Activated naive CD4-positive, alpha-beta T cell treated with anti-CD3 and anti-CD28 coated beads for 36 hours (primary cell): ENCODE results near the gene TNS1. TPM values are rescaled to one million over a fixed set of nuclear protein-coding genes. Genes with fewer than 3 reads are reported as not detected.
"Not testable (repeated sequence)": the region's sequence is repeated elsewhere in the genome, so short reads cannot be mapped to it uniquely, and the experiment has no call there.

ENCODE experiments used
- CTCF ChIA-PET: fragments of 350-600 bp; sonication (Branson Sonifier 250); formaldehyde crosslinking; loops from one replicate; lab custom pipeline; 2021; ENCODE audit warnings: antibody characterized with exemption; lab: Charles Lee
- DNase-seq: peaks from one replicate; pipeline ENCODE4 v3.0.0-alpha.2; 2020
- H3K27ac Mint-ChIP-seq: one replicate; pipeline ENCODE4 v1.8.0; 2021; ENCODE audit warnings: mild to moderate bottlenecking, mixed read lengths
- H3K27me3 Mint-ChIP-seq: one replicate; pipeline ENCODE4 v1.8.0; 2021; ENCODE audit warnings: low read depth, mixed read lengths
- H3K36me3 Mint-ChIP-seq: one replicate; pipeline ENCODE4 v1.8.0; 2021; ENCODE audit warnings: low read depth, mixed read lengths
- H3K4me1 Mint-ChIP-seq: one replicate; pipeline ENCODE4 v1.8.0; 2021; ENCODE audit warnings: low read depth, mixed read lengths
- H3K4me3 Mint-ChIP-seq: one replicate; pipeline ENCODE4 v1.8.0; 2021; ENCODE audit warnings: mild to moderate bottlenecking, moderate library complexity, mixed read lengths
- H3K9me3 Mint-ChIP-seq: one replicate; pipeline ENCODE4 v1.8.0; 2021; ENCODE audit warnings: mixed read lengths
- intact Hi-C: fragments of 100-400 bp; cut with micrococcal nuclease; formaldehyde crosslinking; loops from one replicate; pipeline ENCODE4 v1.15.1; 2023
- total RNA-seq, 2 experiments: library from RNA; stranded (reverse); gene quantifications; one replicate each; pipeline ENCODE4 v1.2.3, GENCODE V29; 2021

The TNS1 gene
- total RNA-seq, 2 experiments from 2014 or later, result 0.40 to 0.74 TPM

DNA sequence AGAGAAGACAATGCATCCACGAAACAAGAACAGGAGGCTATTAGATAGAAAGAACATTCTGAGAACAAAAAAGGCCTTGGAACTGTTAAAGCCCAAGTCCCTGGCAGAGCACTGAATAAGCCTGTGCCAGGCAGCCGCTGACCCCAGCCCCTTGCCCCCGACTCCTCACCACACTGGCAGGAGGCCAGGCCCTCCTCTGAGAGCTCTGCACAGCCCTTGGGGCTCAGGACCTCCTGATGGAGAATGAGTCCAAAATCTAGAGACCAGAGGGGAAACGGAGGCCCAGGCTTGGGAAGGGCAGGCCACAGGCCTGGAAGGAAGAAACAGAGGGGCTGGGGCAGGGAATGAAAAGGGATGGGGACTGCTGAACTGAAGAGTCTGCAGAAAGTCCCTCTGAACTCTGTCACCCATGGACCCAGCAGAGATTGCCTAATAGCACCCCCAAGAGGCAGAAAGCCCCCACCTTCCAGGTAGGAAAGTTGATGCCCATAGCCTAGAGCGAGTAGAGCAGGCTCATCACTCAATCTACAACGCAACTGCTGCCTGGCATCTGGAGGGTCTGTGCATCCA, 18.3 kb upstream of the TNS1 start:
- DNase-seq, result no peak
- H3K36me3 Mint-ChIP-seq, result no peaks in the 10 kb centered on the region
- no peak overlapping the region for H3K4me3 Mint-ChIP-seq
- CTCF ChIA-PET, result no interaction called here
- H3K9me3 Mint-ChIP-seq, result no peaks in the 10 kb centered on the region
- H3K27ac Mint-ChIP-seq, result no peak overlapping the region
- no peaks in the 10 kb centered on the region for H3K27me3 Mint-ChIP-seq
- intact Hi-C loops, result no loop called here
- H3K4me1 Mint-ChIP-seq, result no peaks in the 10 kb centered on the region

DNA sequence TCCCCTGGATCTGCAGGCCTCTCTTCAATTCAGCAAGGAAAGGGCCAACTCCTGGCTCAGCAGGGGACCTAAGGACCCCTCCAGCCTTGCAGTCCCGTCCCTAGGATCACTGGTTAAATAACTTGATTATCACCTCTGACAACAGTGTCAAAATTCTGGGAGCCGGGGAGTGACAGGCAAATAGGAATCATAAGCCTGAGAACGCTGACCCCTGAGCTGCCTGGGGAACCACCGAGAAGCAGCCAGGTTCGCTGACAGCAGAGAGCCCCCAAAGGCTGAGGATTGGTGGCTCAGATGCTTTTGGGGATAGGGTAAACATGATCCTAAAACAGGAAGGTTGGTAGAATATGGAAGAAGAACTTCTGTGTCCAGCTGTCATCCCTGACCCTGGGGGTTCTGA, 17.5 kb upstream of the TNS1 start:
- Mint-ChIP-seq H3K4me3 (no peak overlapping the region), H3K9me3 (no peaks in the 10 kb centered on the region), H3K36me3 (no peaks in the 10 kb centered on the region), H3K27ac (no peak overlapping the region), H3K4me1 (no peaks in the 10 kb centered on the region), H3K27me3 (no peaks in the 10 kb centered on the region)
- CTCF ChIA-PET, result no interaction called here
- intact Hi-C loops, result no loop called here
- DNase-seq, result no peak

GRCh38 chr2:218019411-218020060, 16.7 kb upstream of the TNS1 start:
- H3K36me3 Mint-ChIP-seq, result no peaks in the 10 kb centered on the region
- CTCF ChIA-PET, result no interaction called here
- H3K27ac Mint-ChIP-seq, result no peak overlapping the region
- H3K9me3 Mint-ChIP-seq, result no peaks in the 10 kb centered on the region
- no peaks in the 10 kb centered on the region for H3K4me1 Mint-ChIP-seq
- intact Hi-C loops, result no loop called here
- DNase-seq, result no peak
- no peaks in the 10 kb centered on the region for H3K27me3 Mint-ChIP-seq
- H3K4me3 Mint-ChIP-seq, result no peak overlapping the region

DNA sequence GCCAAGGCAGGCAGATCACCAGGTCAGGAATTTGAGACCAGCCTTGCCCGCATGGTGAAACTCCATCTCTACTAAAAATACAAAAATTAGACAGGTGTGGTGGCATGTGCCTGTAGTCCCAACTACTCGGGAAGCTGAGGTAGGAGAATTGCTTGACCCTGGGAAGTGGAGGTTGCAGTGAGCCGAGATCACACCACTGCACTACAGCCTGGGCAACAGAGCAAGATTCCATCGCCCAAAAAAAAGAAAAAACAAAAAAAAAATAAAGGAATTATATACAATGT, 16.0 kb upstream of the TNS1 start:
- H3K36me3 Mint-ChIP-seq, H3K4me3 Mint-ChIP-seq, H3K27me3 Mint-ChIP-seq, H3K4me1 Mint-ChIP-seq, CTCF ChIA-PET, H3K9me3 Mint-ChIP-seq, H3K27ac Mint-ChIP-seq, intact Hi-C loops, DNase-seq: not testable (repeated sequence)

DNA sequence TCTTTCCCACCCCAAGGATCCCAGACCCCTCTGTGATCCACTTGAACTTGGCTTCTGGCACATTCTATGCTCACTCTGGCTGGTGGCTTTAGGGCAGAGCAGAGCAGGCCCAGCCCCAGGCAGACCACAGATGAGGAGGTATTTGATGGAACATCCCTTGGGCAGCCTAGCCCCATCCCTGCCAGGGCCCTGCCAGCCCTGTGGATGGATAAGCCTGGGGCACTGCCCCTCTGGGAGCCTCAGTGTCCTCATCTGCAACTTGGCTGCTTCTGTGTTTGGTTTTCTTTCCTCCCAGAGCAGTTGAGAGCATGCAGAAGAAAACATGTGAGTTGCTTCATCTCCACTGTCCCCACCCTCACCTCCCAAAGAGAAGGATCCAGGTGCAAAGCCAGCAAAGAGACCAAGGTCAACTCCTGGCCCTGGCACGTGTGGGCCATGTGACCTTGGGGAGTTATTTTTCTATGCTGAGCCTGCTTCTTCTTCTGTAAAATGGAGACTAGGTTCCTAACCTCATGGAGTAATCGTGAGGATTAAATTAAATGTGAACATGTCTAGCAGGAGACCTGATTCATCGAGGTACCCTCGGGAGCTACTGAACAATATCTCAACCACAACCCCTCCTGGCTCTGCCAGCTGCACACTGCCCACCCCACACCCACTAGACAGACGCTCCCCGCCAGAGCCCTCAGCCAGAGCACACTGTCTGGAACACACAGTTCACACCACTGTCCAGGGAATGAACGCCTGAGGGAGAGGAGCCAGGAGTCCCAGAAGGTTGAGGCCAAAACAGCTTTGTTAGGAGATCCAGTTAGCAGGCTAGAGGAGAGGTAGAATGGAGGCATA, 14.6 kb upstream of the TNS1 start:
- CTCF ChIA-PET, result no interaction called here
- Mint-ChIP-seq H3K27me3 (peaks cover 4% of the 10 kb centered on the region), H3K27ac (no peak overlapping the region), H3K36me3 (no peaks in the 10 kb centered on the region), H3K4me3 (no peak overlapping the region), H3K9me3 (no peaks in the 10 kb centered on the region), H3K4me1 (no peaks in the 10 kb centered on the region)
- DNase-seq, result no peak
- intact Hi-C loops, result no loop called here

DNA sequence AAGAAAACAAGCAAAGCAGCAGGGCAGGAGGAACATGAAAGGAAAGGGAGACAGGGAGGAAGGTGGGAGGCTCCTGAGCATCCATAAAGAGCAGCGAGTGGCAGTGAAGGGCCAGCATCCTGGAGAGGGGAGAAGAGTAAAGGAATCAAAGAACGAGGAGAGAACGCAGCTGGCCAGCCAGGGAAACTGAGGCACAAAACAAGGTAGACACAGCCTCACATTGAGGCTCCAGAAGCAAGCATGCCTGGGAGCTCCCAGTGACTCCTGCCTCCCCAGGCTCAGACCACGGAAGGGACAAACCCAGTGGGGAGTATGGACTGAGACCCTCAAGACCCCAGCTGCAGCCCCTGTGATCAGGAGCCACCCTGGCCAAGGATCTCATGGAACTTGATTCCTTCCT, 14.0 kb upstream of the TNS1 start:
- H3K4me1 Mint-ChIP-seq, result no peaks in the 10 kb centered on the region
- no peaks in the 10 kb centered on the region for H3K9me3 Mint-ChIP-seq
- no peak overlapping the region for H3K27ac Mint-ChIP-seq
- CTCF ChIA-PET, result no interaction called here
- H3K27me3 Mint-ChIP-seq, result peaks cover 9% of the 10 kb centered on the region
- no peaks in the 10 kb centered on the region for H3K36me3 Mint-ChIP-seq
- DNase-seq, result no peak
- H3K4me3 Mint-ChIP-seq, result no peak overlapping the region
- intact Hi-C loops, result no loop called here

DNA sequence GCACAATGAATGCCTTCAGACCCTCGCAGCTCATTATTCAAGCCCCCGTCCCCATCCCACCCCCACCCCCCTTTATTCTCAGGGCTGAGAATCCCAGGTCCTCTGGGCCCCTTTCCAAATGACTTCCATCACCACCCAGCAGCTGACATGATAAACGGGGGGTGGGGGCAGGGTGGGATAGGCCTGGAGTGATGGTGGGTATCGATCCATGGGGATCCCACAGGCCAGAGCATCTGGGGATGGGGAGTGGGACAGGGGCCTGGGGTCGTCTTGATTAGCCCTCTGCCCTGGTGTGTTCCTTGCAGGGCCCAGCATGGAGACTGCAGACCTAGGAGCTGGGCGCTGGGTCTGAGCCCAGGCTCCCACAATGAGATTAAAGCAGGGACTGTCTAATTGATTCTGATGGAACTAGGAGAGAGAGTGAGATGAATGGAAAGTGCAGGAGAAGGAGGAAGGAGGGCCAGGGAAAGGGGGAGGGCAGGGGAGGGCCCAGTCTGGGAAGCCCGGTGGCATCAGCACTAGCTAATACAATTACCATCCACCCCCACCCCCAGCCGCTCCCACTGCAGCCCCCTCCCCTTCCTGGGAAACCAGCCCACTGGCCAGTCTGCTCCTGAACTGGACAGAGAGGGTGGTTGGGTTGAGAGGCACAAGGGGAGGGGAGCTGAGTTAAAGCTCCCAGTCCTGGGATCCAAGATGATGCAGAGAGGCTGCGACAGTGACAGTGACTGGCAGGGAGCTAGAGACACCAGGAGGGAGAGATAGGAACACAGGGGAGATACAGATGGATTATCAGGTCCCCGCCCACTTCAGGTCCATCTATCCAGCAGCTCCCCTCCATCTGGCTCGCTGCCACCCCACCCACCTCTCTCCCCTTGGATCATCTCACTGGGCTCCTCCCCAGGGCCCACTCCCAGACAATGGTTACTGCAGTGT, 13.1 kb upstream of the TNS1 start:
- no peak for DNase-seq
- Mint-ChIP-seq H3K9me3 (no peaks in the 10 kb centered on the region), H3K27ac (no peak overlapping the region), H3K27me3 (peaks cover 17% of the 10 kb centered on the region), H3K4me1 (no peaks in the 10 kb centered on the region), H3K36me3 (no peaks in the 10 kb centered on the region), H3K4me3 (no peak overlapping the region)
- CTCF ChIA-PET, result interaction anchor here (0.9 kb wide), 1 partner anchor 22 kb away, joined by 3 read pairs; no protein-coding TSS in a partner anchor
- intact Hi-C loops, result no loop called here

GRCh38 chr2:218014706-218015585, 12.2 kb upstream of the TNS1 start:
- H3K9me3 Mint-ChIP-seq, result no peaks in the 10 kb centered on the region
- H3K4me1 Mint-ChIP-seq, result no peaks in the 10 kb centered on the region
- H3K27ac Mint-ChIP-seq, result no peak overlapping the region
- intact Hi-C loops, result no loop called here
- CTCF ChIA-PET, result interaction anchor here (1.5 kb wide), 1 partner anchor 128 kb away, joined by 3 read pairs; no protein-coding TSS in a partner anchor
- no peaks in the 10 kb centered on the region for H3K36me3 Mint-ChIP-seq
- peaks cover 20% of the 10 kb centered on the region for H3K27me3 Mint-ChIP-seq
- no peak for DNase-seq
- H3K4me3 Mint-ChIP-seq, result no peak overlapping the region

DNA sequence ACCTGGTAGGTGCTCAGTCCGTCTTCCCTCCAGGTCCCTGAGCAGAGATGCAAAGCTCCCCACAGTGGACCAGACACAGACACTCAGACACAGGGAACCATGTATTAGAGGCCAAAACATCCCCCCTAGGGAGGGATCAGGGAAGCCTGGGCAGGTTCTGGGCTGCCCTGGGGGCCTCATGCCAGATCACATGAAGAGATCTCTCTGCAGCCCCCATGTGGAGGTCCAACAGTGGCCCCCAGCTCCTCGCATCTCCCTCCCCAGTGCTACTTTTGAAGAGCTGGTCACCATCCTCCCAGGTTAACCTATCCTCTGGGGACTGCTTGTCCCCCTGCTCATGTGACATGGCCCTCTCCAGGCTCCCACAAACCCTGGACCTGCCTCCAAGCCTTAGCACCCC, 10.5 kb upstream of the TNS1 start:
- Mint-ChIP-seq H3K4me3 (no peak overlapping the region), H3K27ac (no peak overlapping the region), H3K4me1 (peaks cover 8% of the 10 kb centered on the region), H3K36me3 (no peaks in the 10 kb centered on the region), H3K27me3 (peaks cover 27% of the 10 kb centered on the region), H3K9me3 (no peaks in the 10 kb centered on the region)
- no peak for DNase-seq
- intact Hi-C loops, result no loop called here
- CTCF ChIA-PET, result interaction anchor here (0.6 to 1.5 kb wide), 5 partner anchors 15 to 229 kb away, joined by 3 to 5 read pairs (median 3); no protein-coding TSS in a partner anchor

DNA sequence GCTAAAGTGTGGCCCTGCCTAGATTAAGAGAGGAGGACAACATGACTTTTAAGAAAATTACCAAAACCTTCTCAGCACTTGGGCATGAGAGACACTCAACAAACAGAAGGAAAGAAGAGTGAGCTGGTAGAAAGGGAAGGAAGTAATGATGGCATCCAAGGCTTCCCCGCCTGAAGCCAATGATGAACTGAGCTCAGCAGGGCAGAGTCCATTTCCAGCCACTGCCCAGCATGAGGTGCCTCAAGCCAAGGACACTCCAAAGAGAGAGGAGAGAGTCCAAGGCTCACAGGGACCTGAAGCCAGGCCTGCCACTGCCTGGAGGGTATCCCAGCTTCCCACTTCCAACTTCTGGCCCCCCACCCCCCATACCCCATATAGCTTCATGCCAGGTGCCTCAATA, 9.5 kb upstream of the TNS1 start:
- CTCF ChIA-PET, result interaction anchor here (0.7 to 1.5 kb wide), 6 partner anchors 18 to 1309 kb away, joined by 3 to 4 read pairs (median 3); partner anchors contain the start of gene RUFY4
- H3K4me3 Mint-ChIP-seq, result no peak overlapping the region
- no peak for DNase-seq
- no peak overlapping the region for H3K27ac Mint-ChIP-seq
- H3K9me3 Mint-ChIP-seq, result no peaks in the 10 kb centered on the region
- intact Hi-C loops, result no loop called here
- peaks cover 27% of the 10 kb centered on the region for H3K27me3 Mint-ChIP-seq
- H3K4me1 Mint-ChIP-seq, result peaks cover 8% of the 10 kb centered on the region
- H3K36me3 Mint-ChIP-seq, result no peaks in the 10 kb centered on the region

GRCh38 chr2:218011653-218012040, 8.9 kb upstream of the TNS1 start:
- H3K4me3 Mint-ChIP-seq, result no peak overlapping the region
- H3K36me3 Mint-ChIP-seq, result no peaks in the 10 kb centered on the region
- intact Hi-C loops, result loop anchor here (2.0 kb wide), 1 partner anchor 57 kb away; the partner anchor contains the start of gene RUFY4
- H3K27me3 Mint-ChIP-seq, result peaks cover 27% of the 10 kb centered on the region
- CTCF ChIA-PET, result interaction anchor here (0.9 to 1.5 kb wide), 5 partner anchors 17 to 223 kb away, joined by 3 to 4 read pairs (median 3); partner anchors contain the start of gene RUFY4
- DNase-seq, result no peak
- H3K27ac Mint-ChIP-seq, result no peak overlapping the region
- peaks cover 8% of the 10 kb centered on the region for H3K4me1 Mint-ChIP-seq
- no peaks in the 10 kb centered on the region for H3K9me3 Mint-ChIP-seq
